Right kidney (tissue), 1 donor: ENCODE measurements around the gene ATP6V0E2.
"Not testable (repeated sequence)": the region's sequence is repeated elsewhere in the genome, so short reads cannot be mapped to it uniquely, and the experiment has no call there.

Experiments
- DNase-seq: peaks from one replicate; pipeline ENCODE4 v3.0.0-alpha.2; 2016

The ATP6V0E2 gene

GRCh38 chr7:149877890-149878522 is 4.2 kb downstream of the ATP6V0E2 start:
- no peak for DNase-seq

- no peak for DNase-seq
Measured at GRCh38 chr7:149878523-149878921, 4.8 kb downstream of the ATP6V0E2 start.

GRCh38 chr7:149879271-149879743 is 5.5 kb downstream of the ATP6V0E2 start:
- DNase-seq, result no peak

- DNase-seq, result no peak
Measured at GRCh38 chr7:149879766-149880637, 6.2 kb downstream of the ATP6V0E2 start.

GRCh38 chr7:149880638-149881311 is 7.0 kb downstream of the ATP6V0E2 start:
- no peak for DNase-seq

GRCh38 chr7:149881328-149882247 is 7.8 kb downstream of the ATP6V0E2 start:
- no peak for DNase-seq

GRCh38 chr7:149882248-149883047 is 8.7 kb downstream of the ATP6V0E2 start:
- no peak for DNase-seq

- DNase-seq, result no peak
Measured at GRCh38 chr7:149883048-149883438, 9.3 kb downstream of the ATP6V0E2 start.

- DNase-seq, result peak; percentile 49
Measured at GRCh38 chr7:149883452-149883861, 9.7 kb downstream of the ATP6V0E2 start.

GRCh38 chr7:149884016-149884415 is 10.2 kb downstream of the ATP6V0E2 start:
- DNase-seq, result no peak

- no peak for DNase-seq
Measured at GRCh38 chr7:149884541-149884940, 10.8 kb downstream of the ATP6V0E2 start.

- DNase-seq, result no peak
Measured at GRCh38 chr7:149885191-149886017, 11.6 kb downstream of the ATP6V0E2 start.

GRCh38 chr7:149886018-149886415 is 12.2 kb downstream of the ATP6V0E2 start:
- DNase-seq, result no peak

GRCh38 chr7:149887311-149887710 is 13.5 kb downstream of the ATP6V0E2 start:
- DNase-seq, result no peak

- not testable (repeated sequence) for DNase-seq
Measured at GRCh38 chr7:149890715-149891114, 16.9 kb downstream of the ATP6V0E2 start.

- not testable (repeated sequence) for DNase-seq
Measured at GRCh38 chr7:149894957-149895356, 21.2 kb downstream of the ATP6V0E2 start.

GRCh38 chr7:149907776-149908376 is 34.1 kb downstream of the ATP6V0E2 start:
- not testable (repeated sequence) for DNase-seq

- not testable (repeated sequence) for DNase-seq
Measured at GRCh38 chr7:149910219-149910618, 36.5 kb downstream of the ATP6V0E2 start.

- DNase-seq, result not testable (repeated sequence)
Measured at GRCh38 chr7:149912126-149912525, 38.4 kb downstream of the ATP6V0E2 start.

GRCh38 chr7:149926414-149926813 is 52.6 kb downstream of the ATP6V0E2 start:
- DNase-seq, result not testable (repeated sequence)
